ENCODE results near the gene EGFL7. TPM values are rescaled to one million over a fixed set of nuclear protein-coding genes. Genes with fewer than 3 reads are reported as not detected.

EGFL7 gene
- total and polyA plus RNA-seq, 2 of the 8 experiments (the other 6 are each of a cell fraction or from before 2014, with no cell fraction given), result 37.8 to 53.4 TPM

- Histone ChIP-seq H3K9me3 (ENCODE audit: insufficient read depth in 2 of 2, low read depth in 1 of 2, low read length in 1 of 2) (no peaks in the 10 kb centered on the region), H2BK5ac (ENCODE audit: low read depth, low read length) (no peak overlapping the region), H3K79me2 (ENCODE audit: control insufficient read depth in 1 of 2, insufficient read depth in 2 of 2, low read length in 2 of 2) (peaks cover 0 to 11% of the 10 kb centered on the region in 2 experiments; a peak in 1 of 4 replicates), H3K18ac (ENCODE audit: extremely low read depth, low read length) (no peak overlapping the region), H4K91ac (replicated peaks; ENCODE audit: insufficient read length, low read length) (no peak overlapping the region), H2BK120ac (replicated peaks; ENCODE audit: low read depth, low read length) (no peak overlapping the region), H3K36me3 (ENCODE audit: control insufficient read depth in 2 of 4, insufficient read depth in 4 of 4, low read length in 3 of 4) (no peaks in the 10 kb centered on the region), H4K20me1 (replicated peaks in 1 of 2; ENCODE audit: control insufficient read depth in 1 of 2, insufficient read depth in 2 of 2, low read length in 2 of 2) (peaks cover 13 to 17% of the 10 kb centered on the region in 2 experiments), H4K8ac (ENCODE audit: extremely low read depth, insufficient read depth, low read length) (no peak overlapping the region), H3K4me3 (ENCODE audit: extremely low read depth in 1 of 4, insufficient read depth in 2 of 4, low read depth in 3 of 4, low read length in 4 of 4) (peak overlapping the region; percentile 56 to 94 (median 76); a peak in 5 of 8 replicates), H3K27ac (ENCODE audit: low read depth, low read length) (no peak overlapping the region), H4K5ac (ENCODE audit: insufficient read length, low read depth, low read length) (no peak overlapping the region), H2BK20ac (ENCODE audit: low read length) (no peak overlapping the region), H3K23me2 (ENCODE audit: low read depth, low read length) (peaks cover 3% of the 10 kb centered on the region; the same call in 1 of the 2 replicates), H2BK15ac (ENCODE audit: low read length) (no peak overlapping the region), H3K4me2 (ENCODE audit: insufficient read depth in 1 of 2, low read depth in 2 of 2, low read length in 2 of 2) (peak overlapping the region; percentile 80 to 90), H3K14ac (ENCODE audit: insufficient read length) (no peak overlapping the region), H3K79me1 (ENCODE audit: low read depth, low read length) (peaks cover 21% of the 10 kb centered on the region), H3K23ac (ENCODE audit: insufficient read length) (no peak overlapping the region), H2BK12ac (ENCODE audit: low read depth, low read length) (no peak overlapping the region), H3K4ac (replicated peaks; ENCODE audit: insufficient read length, low read depth, low read length) (no peak overlapping the region), H3K4me1 (replicated peaks in 1 of 4; ENCODE audit: control insufficient read depth in 3 of 4, insufficient read depth in 4 of 4, low read length in 3 of 4) (peaks cover 0 to 12% (median 6%) of the 10 kb centered on the region in 4 experiments; a peak in 5 of 7 replicates), H2AK5ac (ENCODE audit: low read depth, low read length) (peak overlapping the region; percentile 53; the same call in 1 of the 2 replicates), H3K27me3 (replicated peaks in 1 of 4; ENCODE audit: control insufficient read depth in 3 of 4, extremely low read depth in 1 of 4, insufficient read depth in 3 of 4, low read length in 3 of 4) (peaks cover 0 to 4% (median 3%) of the 10 kb centered on the region in 4 experiments; a peak in 4 of 7 replicates), H3K56ac (replicated peaks; ENCODE audit: insufficient read length, low read depth, low read length) (no peak overlapping the region), H2AFZ (ENCODE audit: low read length) (no peak overlapping the region), H3K9ac (replicated peaks in 1 of 4; ENCODE audit: extremely low read depth in 1 of 4, low read depth in 3 of 4, low read length in 3 of 4) (peak overlapping the region in 2 of 4 experiments; percentile 20 to 51; a peak in 1 of 7 replicates)
- DNase-seq (ENCODE audit: low read depth in 1 of 2, low spot score in 2 of 2) (no peak), FAIRE-seq (no peak)
- TF ChIP-seq TEAD4 (IDR thresholded peaks at IDR 0.05; ENCODE audit: low read depth, low read length) (no peak), RBBP5 (IDR thresholded peaks at IDR 0.05; ENCODE audit: borderline replicate concordance, low read depth, low read length) (0 out of 2 replicates have a peak, but pooled peaks have one; percentile 2)
- 91% methylated on average over 6 of the region's 8 CpGs; no CpG with 5 or more reads in 1 of the 2 experiments for WGBS, 2 experiments (ENCODE audit: extremely low coverage in 1 of 2, insufficient coverage in 1 of 2, insufficient read length in 1 of 2, insufficient replicate concordance in 2 of 2, low coverage in 1 of 2, low lambda C conversion rate in 2 of 2, missing lambda C conversion rate in 1 of 2)
- ChIA-PET POLR2A (ENCODE audit: partially characterized antibody) (interaction anchor here (1.1 to 11.2 kb wide), 4 partner anchors 9 to 29 kb away, joined by 3 to 223 read pairs (median 24); no protein-coding TSS in a partner anchor), CTCF (ENCODE audit: partially characterized antibody) (interaction anchor here (1.1 to 9.2 kb wide), 6 partner anchors 9 to 228 kb away, joined by 3 to 62 read pairs (median 4); no protein-coding TSS in a partner anchor)
Measured at GRCh38 chr9:136713550-136713949, 50.8 kb downstream of the EGFL7 start.
